ENCODE data around the gene TNK2.
"Not testable (repeated sequence)": the region's sequence is repeated elsewhere in the genome, so short reads cannot be mapped to it uniquely, and the experiment has no call there.

The TNK2 gene

GRCh38 chr3:195885036-195885891, 23.1 kb downstream of the TNK2 start:
- DNase-seq (ENCODE audit: low read depth, low spot score): no peak

GRCh38 chr3:195884691-195885035, 23.7 kb downstream of the TNK2 start:
- DNase-seq (ENCODE audit: low read depth, low spot score): no peak

- DNase-seq (ENCODE audit: low read depth, low spot score): no peak
These were observed 24.6 kb downstream of the TNK2 start for GRCh38 chr3:195883801-195884200.

- DNase-seq (ENCODE audit: low read depth, low spot score): no peak
These were observed 25.2 kb downstream of the TNK2 start for GRCh38 chr3:195883160-195883559.

- DNase-seq (ENCODE audit: low read depth, low spot score): no peak
These were observed 26.3 kb downstream of the TNK2 start for GRCh38 chr3:195882002-195882441.

- DNase-seq (ENCODE audit: low read depth, low spot score): no peak
These were observed 26.9 kb downstream of the TNK2 start for GRCh38 chr3:195881276-195881988.

- DNase-seq (ENCODE audit: low read depth, low spot score): no peak
These were observed 28.3 kb downstream of the TNK2 start for GRCh38 chr3:195880037-195880431.

GRCh38 chr3:195879416-195880036, 28.8 kb downstream of the TNK2 start:
- no peak for DNase-seq (ENCODE audit: low read depth, low spot score)

- DNase-seq (ENCODE audit: low read depth, low spot score): no peak
These were observed 29.7 kb downstream of the TNK2 start for GRCh38 chr3:195878424-195879274.

GRCh38 chr3:195877767-195878423, 30.5 kb downstream of the TNK2 start:
- no peak for DNase-seq (ENCODE audit: low read depth, low spot score)

GRCh38 chr3:195877136-195877715, 31.1 kb downstream of the TNK2 start:
- no peak for DNase-seq (ENCODE audit: low read depth, low spot score)

- DNase-seq (ENCODE audit: low read depth, low spot score): no peak
These were observed 31.9 kb downstream of the TNK2 start for GRCh38 chr3:195876297-195877064.

- no peak for DNase-seq (ENCODE audit: low read depth, low spot score)
These were observed 32.7 kb downstream of the TNK2 start for GRCh38 chr3:195875482-195876236.

GRCh38 chr3:195873971-195874370, 34.4 kb downstream of the TNK2 start:
- DNase-seq (ENCODE audit: low read depth, low spot score): no peak

- no peak for DNase-seq (ENCODE audit: low read depth, low spot score)
These were observed 35.0 kb downstream of the TNK2 start for GRCh38 chr3:195873281-195873887.

GRCh38 chr3:195872800-195873199, 35.6 kb downstream of the TNK2 start:
- no peak for DNase-seq (ENCODE audit: low read depth, low spot score)

GRCh38 chr3:195872097-195872496, 36.3 kb downstream of the TNK2 start:
- DNase-seq (ENCODE audit: low read depth, low spot score): no peak

GRCh38 chr3:195871686-195872085, 36.7 kb downstream of the TNK2 start:
- not testable (repeated sequence) for DNase-seq (ENCODE audit: low read depth, low spot score)

- DNase-seq (ENCODE audit: low read depth, low spot score): no peak
These were observed 37.4 kb downstream of the TNK2 start for GRCh38 chr3:195870937-195871336.
